ENCODE measurements around the gene ENTPD2.

Gene ENTPD2

GRCh38 chr9:137079401-137079787 lies 25.5 kb upstream of the ENTPD2 start:
- no peak for DNase-seq (ENCODE audit: low read depth in 2 of 2)

DNA sequence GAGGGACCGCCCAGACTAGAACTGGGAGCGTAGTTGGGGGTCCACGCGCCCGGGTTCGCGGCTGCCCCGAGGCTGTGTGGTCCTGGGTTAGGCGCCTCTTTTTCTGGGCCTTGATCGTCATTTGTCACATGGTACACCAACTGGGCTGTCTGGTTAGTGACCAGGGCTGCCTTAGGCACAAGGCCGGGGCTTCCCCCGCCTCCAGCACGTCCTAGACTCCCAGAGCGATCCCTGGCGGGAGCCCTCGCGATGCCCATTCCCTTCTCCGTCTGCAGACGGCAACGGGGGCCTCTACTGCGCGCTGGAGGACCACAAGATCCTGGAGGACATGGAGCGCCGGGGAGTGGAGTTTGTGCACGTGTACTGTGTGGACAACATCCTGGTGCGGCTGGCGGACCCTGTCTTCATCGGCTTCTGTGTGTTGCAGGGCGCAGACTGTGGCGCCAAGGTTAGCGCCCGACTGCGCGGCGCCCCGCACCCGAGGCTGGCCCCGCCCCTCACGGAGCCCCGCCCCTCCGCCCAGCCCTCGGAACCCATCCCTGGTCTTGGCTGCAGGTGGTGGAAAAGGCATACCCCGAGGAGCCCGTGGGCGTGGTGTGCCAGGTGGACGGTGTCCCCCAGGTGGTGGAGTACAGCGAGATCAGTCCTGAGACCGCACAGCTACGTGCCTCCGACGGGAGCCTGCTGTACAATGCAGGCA lies 25.0 kb upstream of the ENTPD2 start:
- no peak for DNase-seq (ENCODE audit: low read depth in 2 of 2)

GRCh38 chr9:137077758-137078693 lies 24.2 kb upstream of the ENTPD2 start:
- peak in 1 of 2 donors; percentile 14 for DNase-seq (ENCODE audit: low read depth in 2 of 2)

DNA sequence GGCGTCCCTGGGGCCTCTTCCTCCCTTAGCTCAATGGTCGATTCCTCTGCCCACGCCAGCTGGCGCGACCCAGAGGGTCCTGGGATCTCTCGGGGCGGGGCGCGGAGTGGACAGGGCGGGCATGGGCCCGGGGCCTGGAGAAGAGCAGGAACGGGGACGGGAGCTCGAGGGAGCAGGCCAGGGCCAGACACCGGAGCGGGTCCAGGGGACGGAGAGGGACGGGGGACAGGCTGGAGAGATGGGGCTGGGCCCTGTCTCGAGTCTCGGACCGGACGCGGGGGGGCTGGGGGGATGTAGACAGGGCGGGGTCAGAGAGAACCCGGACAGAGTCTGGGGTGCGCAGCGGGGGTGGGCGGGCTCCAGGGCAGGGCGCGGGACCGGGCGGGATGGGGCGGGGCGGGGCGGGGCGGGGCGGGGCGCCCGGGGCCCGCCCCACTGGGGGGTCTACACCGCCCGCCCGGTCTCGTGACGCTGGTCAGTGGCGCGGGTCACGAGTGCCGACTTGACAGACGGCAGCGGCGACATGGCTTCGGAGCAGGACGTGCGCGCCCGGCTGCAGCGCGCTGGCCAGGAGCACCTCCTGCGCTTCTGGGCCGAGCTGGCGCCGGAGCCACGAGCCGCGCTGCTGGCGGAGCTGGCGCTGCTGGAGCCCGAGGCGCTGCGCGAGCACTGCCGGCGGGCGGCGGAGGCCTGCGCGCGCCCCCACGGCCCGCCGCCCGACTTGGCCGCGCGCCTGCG lies 23.3 kb upstream of the ENTPD2 start, which contains the start of gene UAP1L1:
Gene UAP1L1, plus strand, starts transcription at position 508 of the 738 bp plus-strand sequence. Its CDS starts 16 bp downstream, at position 524.
- peak in 1 of 2 donors; percentile 39 for DNase-seq (ENCODE audit: low read depth in 2 of 2)

DNA sequence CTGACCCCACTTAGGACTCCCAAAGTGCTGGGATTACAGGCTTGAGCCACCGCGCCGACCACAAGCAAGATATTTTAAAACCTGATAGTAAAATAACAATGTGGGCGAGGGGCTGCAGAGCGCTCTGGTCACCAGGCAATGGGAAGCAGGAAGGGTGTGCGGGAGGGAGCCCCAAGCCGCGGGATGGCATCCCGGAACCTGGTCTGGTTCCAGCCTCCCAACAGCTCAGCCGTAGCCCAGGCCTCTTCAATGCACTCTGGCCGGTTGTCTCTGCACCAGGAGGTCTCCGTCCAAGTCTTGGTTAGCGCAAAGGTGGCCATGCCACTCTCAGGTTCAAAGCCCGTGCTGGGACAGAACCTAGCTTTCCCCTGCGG lies 22.8 kb upstream of the ENTPD2 start:
- no peak for DNase-seq (ENCODE audit: low read depth in 2 of 2)

DNA sequence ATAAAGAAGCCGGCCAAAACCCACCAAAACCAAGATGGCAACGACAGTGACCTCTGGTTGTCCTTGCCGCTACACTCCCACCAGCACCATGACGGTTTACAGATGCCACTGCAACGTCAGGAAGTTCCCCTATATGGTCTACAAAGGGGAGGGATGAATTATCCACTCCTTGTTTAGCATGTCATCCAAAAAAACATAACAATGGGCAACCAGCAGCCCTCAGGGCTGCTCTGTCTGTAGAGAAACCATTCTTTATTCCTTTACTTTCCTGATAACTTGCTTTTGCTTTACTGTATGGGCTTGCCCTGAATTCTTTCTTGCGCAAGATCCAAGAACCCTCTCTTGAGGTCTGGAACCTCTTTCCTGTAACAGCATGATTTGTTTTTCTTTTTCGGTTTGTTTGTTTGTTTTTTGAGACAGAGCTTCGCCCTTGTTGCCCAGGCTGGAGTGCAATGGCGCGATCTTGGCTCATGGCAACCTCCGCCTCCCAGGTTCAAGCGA lies 21.5 kb upstream of the ENTPD2 start:
- no peak for DNase-seq (ENCODE audit: low read depth in 2 of 2)

- DNase-seq (ENCODE audit: low read depth in 2 of 2), result no peak
Observed at GRCh38 chr9:137074657-137075274, 20.9 kb upstream of the ENTPD2 start.

GRCh38 chr9:137073992-137074399 lies 20.1 kb upstream of the ENTPD2 start:
- no peak for DNase-seq (ENCODE audit: low read depth in 2 of 2)

GRCh38 chr9:137071282-137071681 lies 17.4 kb upstream of the ENTPD2 start:
- no peak for DNase-seq (ENCODE audit: low read depth in 2 of 2)

GRCh38 chr9:137070906-137071275 lies 17.0 kb upstream of the ENTPD2 start:
- DNase-seq (ENCODE audit: low read depth in 2 of 2), result no peak

DNA sequence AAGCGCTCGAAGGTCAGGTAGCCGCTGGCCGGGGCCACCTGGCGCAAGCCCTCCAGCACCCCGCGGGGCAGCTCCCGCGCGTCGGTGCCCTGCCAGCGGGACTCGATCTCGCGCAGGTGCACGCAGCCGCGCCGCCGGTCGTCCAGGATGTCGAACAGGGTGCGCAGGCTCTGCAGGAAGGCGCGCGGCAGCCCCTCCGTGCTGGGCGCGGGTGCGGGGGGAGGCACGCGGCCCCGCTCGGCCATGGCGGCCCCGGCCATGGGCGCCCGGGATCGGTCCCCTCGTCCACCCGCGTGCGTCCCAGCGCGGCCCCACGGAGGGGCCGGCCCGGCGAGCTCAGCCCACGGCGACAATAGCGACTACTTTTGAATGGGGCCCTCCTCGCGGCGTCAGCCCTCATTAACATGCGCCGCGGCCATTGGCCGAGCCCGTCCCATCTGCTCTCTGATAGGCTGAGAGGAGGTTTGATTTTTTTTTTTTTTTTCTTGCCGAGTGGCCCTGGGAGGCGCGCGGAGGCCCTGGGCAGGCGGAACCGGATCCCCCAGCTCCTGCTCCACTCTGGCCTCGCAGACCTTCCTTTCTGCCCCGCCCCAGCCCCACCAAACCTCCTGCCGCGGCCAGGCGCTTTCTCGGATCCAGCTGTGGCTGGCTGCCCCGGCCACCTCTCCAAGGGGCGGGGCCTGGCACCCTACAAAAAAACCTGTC lies 16.5 kb upstream of the ENTPD2 start, which contains the start of gene SAPCD2:
Gene SAPCD2, minus strand, starts transcription at position 357 of the 705 bp plus-strand sequence. Its CDS starts 97 bp downstream, at position 260.
- peak; percentile 73 to 79 for DNase-seq (ENCODE audit: low read depth in 2 of 2)

DNA sequence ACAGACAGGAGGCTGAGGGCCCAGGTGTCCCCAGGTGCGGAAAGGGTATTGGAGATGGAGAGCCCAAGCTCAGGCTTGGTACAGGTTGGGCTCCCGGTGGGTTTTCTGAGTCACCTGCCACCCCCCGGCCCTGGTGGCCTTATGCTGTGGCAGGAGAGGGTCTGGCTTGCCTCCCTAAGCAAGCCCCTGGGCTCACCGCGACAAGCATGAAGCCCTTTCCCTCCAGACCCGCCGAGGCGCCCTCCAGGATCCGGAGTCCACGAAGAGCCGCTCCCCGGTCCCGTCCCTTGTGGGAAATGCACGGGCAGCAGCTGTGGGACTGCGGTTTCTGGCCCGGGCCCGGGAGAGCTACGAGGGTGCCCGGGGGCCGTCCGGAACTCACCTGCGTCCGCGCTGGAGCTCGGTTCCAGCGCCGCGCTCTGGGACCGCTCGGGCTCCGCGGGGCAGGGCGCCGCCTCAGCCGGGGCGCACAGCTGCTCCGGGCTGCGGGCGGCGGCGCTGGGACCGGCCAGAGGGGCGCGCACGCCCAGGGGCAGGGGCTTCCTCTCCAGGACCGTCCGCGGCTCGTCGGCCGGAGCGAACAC lies 15.7 kb upstream of the ENTPD2 start:
- no peak for DNase-seq (ENCODE audit: low read depth in 2 of 2)

DNA sequence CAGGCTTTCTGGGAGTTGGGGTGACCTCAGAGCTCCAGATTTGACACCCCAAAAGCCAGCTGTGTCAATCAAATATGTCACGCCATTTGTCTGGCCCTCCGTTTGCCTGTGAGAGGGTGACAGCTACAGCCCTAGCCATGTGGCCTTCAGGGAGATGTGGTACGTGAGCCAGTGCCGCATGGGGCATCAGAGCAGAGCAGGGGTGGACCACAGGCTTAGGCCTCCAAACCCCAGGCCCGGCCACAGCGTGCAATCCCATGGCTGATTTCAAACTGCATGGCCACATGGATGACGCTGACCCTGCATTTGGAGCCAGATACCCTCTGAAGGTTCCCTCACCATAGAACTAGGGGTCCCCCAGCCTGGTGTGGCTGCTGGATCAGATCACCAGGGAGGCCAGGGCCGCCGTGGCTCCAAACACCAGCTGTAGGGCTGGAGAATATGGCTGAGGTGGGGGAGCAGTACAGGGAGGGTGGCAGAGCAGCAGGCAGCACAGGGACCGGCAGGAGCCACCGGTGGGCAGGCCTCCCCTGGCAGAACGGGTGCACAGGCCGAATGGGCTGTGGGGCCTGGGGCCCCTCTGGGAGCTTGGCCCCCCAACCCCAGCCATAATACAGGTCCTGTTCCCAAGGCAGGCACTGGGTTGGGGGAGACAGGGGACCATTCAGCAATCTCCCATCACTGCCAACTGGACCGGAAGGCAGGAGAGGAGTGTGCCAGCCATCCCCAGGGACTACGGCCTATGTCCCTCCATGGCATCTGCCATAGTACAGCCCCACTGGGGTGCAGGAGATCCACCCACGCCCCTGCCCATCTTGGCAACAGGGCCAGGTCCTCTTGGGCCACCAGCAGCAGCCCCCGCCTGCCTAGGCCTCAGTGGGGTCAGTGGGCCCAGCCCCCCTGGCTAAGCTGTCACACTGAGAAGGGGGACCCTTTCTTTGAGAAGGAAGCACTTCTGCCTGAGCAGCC lies 15.0 kb upstream of the ENTPD2 start:
- no peak for DNase-seq (ENCODE audit: low read depth in 2 of 2)

GRCh38 chr9:137067860-137068538 lies 14.1 kb upstream of the ENTPD2 start:
- peak; percentile 72 to 77 for DNase-seq (ENCODE audit: low read depth in 2 of 2)

- DNase-seq (ENCODE audit: low read depth in 2 of 2), result no peak
Observed at GRCh38 chr9:137066096-137066861, 12.4 kb upstream of the ENTPD2 start.

- no peak for DNase-seq (ENCODE audit: low read depth in 2 of 2)
Observed at GRCh38 chr9:137065336-137065967, 11.6 kb upstream of the ENTPD2 start.

GRCh38 chr9:137064880-137065164 lies 11.0 kb upstream of the ENTPD2 start:
- DNase-seq (ENCODE audit: low read depth in 2 of 2), result no peak

All from stimulated activated CD4-positive, alpha-beta T cell treated with anti-CD3 and anti-CD28 coated beads, Interleukin-15, amount 100 ng/mL, for 48 hours (primary cell).